K562 (cell line): ENCODE measurements around the gene GPER1. TPM values are rescaled to one million over a fixed set of nuclear protein-coding genes. Genes with fewer than 3 reads are reported as not detected.
A peak's percentile ranks its signal among the peaks of the same experiment; 100 is the strongest.

Source experiments
- ATAC-seq: fragments of 200-7000 bp; cut with Tn5 transposase; 3 replicates; pipeline ENCODE4 v1.9.1; 2020; ENCODE audit warnings: moderate library complexity
- BruUV-seq: library from RNA; stranded (reverse); fragments of 400-500 nt; replicated peaks from 2 replicates; lab custom pipeline; 2021; lab: Mats Ljungman, UMichigan
- CTCF ChIA-PET: fragments of 300-600 bp; formaldehyde crosslinking; extraction: SDS; loops from one replicate; lab custom pipeline; 2021; ENCODE audit warnings: low intra/inter-chr PET ratio; lab: Yijun Ruan, JAX
- POLR2A ChIA-PET: fragments of 300-600, 350-650 bp; sonication (Branson Sonifier 250); formaldehyde crosslinking; extraction: SDS; loops from one replicate; lab custom pipeline; 2021; ENCODE audit warnings: antibody characterized with exemption, inconsistent platforms; lab: Yijun Ruan, JAX
- DNase-seq, 4 experiments: peaks; one replicate each; pipeline versions ENCODE4 v3.0.0 to v3.0.0-alpha.2; 2011 to 2018; ENCODE audit warnings: low spot score in 3 of 4, mixed read lengths in 3 of 4; ENCODE audit errors: extremely low read depth in 1 of 4
- FAIRE-seq: peaks from 2 replicates; lab custom pipeline; 2011; peaks lifted over from hg19 to GRCh38; lab: Jason Lieb, UNC
- H2AFZ ChIP-seq: 2 replicates; pipeline ENCODE4 v1.6.0; 2011; ENCODE audit warnings: low read depth, low read length, control low read depth, inconsistent platforms
- H3K27ac ChIP-seq: fragments of 200-600 bp; 3 replicates; pipeline ENCODE4 v1.8.0; 2011; ENCODE audit warnings: low read depth, mild to moderate bottlenecking, control low read depth, inconsistent platforms, low read length, moderate library complexity, mixed read lengths; ENCODE audit errors: extremely low read depth
- H3K27me3 ChIP-seq, 2 experiments: fragments of 300-600 bp in 1 of 2; 2 replicates in 1 of 2; 3 replicates in 1 of 2; pipeline versions ENCODE4 v1.6.0 to v1.8.0; 2011; ENCODE audit warnings: inconsistent platforms in 2 of 2, low read length in 2 of 2, mild to moderate bottlenecking in 1 of 2, mixed read lengths in 1 of 2, moderate library complexity in 1 of 2; ENCODE audit not compliant: control insufficient read depth in 2 of 2, insufficient read depth in 2 of 2
- H3K36me3 ChIP-seq: fragments of 300-600 bp; 3 replicates; pipeline ENCODE4 v1.8.0; 2011; ENCODE audit warnings: mild to moderate bottlenecking, low read length, inconsistent platforms; ENCODE audit not compliant: control insufficient read depth, insufficient read depth
- H3K4me1 ChIP-seq, 2 experiments: fragments of 200-600 bp in 1 of 2; replicated peaks in 1 of 2; 2 replicates in 1 of 2; 3 replicates in 1 of 2; pipeline versions ENCODE4 v1.5.1 to v1.8.0; 2011; ENCODE audit warnings: inconsistent platforms in 2 of 2, low read length in 2 of 2, mild to moderate bottlenecking in 1 of 2, mixed read lengths in 1 of 2, moderate library complexity in 1 of 2; ENCODE audit not compliant: control insufficient read depth in 2 of 2, insufficient read depth in 2 of 2
- H3K4me2 ChIP-seq: 2 replicates; pipeline ENCODE4 v1.6.1; 2011; ENCODE audit warnings: low read length, control low read depth, inconsistent platforms, mixed read lengths; ENCODE audit not compliant: insufficient read depth
- H3K4me3 ChIP-seq: fragments of 200-600 bp; sonication (generic), shearing (Covaris generic); 2 replicates; pipeline ENCODE4 v1.5.1; 2016; ENCODE audit warnings: control low read depth, inconsistent platforms
- H3K79me2 ChIP-seq: fragments of 200-600 bp; 3 replicates; pipeline ENCODE4 v1.8.0; 2011; ENCODE audit warnings: low read length, inconsistent platforms; ENCODE audit not compliant: control insufficient read depth, insufficient read depth
- H3K9ac ChIP-seq, 2 experiments: 2 replicates each; pipeline versions ENCODE4 v1.6.0 to v1.6.1; 2011; ENCODE audit warnings: low read depth in 2 of 2, low read length in 2 of 2, control low read depth in 1 of 2, inconsistent platforms in 1 of 2, mild to moderate bottlenecking in 1 of 2, mixed read lengths in 1 of 2; ENCODE audit not compliant: insufficient read depth in 1 of 2
- H3K9me1 ChIP-seq: one replicate; pipeline ENCODE4 v1.6.0; 2011; ENCODE audit warnings: inconsistent platforms, mild to moderate bottlenecking, low read length, moderate library complexity; ENCODE audit not compliant: control insufficient read depth, insufficient read depth
- H3K9me3 ChIP-seq: replicated peaks from 2 replicates; pipeline ENCODE4 v1.5.1; 2011; ENCODE audit warnings: low read depth, low read length, inconsistent platforms; ENCODE audit not compliant: control insufficient read depth, insufficient read depth
- H4K20me1 ChIP-seq: replicated peaks from 2 replicates; pipeline ENCODE4 v1.6.1; 2011; ENCODE audit warnings: low read length, inconsistent platforms, mixed read lengths; ENCODE audit not compliant: control insufficient read depth, insufficient read depth
- HDAC6 ChIP-seq: IDR thresholded peaks from 2 replicates; pipeline ENCODE4 v1.6.1; 2012; ENCODE audit warnings: low read depth, mild to moderate bottlenecking, control low read depth, inconsistent platforms, low read length, moderate library complexity
- NRF1 ChIP-seq, 2 experiments: fragments of 450-650 bp; IDR thresholded peaks in 1 of 2; conservative IDR thresholded peaks in 1 of 2; 2 replicates each; pipeline ENCODE4 v1.6.1; 2014; ENCODE audit warnings: mild to moderate bottlenecking in 2 of 2
- NUFIP1 ChIP-seq: fragments of 450-650 bp; IDR thresholded peaks from 2 replicates; pipeline ENCODE4 v1.6.1; 2018; ENCODE audit not compliant: partially characterized antibody
- SFPQ ChIP-seq: fragments of 200-400 bp; formaldehyde crosslinking; IDR thresholded peaks from 2 replicates; pipeline ENCODE4 v1.6.1; 2017; ENCODE audit warnings: mild to moderate bottlenecking, low read depth, low read length, moderate library complexity
- SIN3A ChIP-seq, 2 experiments: fragments of 150-350 bp in 1 of 2; IDR thresholded peaks; 2 replicates each; pipeline ENCODE4 v1.6.1; 2011 to 2016; ENCODE audit warnings: borderline replicate concordance in 2 of 2, low read depth in 2 of 2, low read length in 2 of 2, mild to moderate bottlenecking in 2 of 2, moderate library complexity in 2 of 2; ENCODE audit not compliant: control insufficient read depth in 1 of 2
- SMARCA5 ChIP-seq: fragments of 450-650 bp; IDR thresholded peaks from 2 replicates; pipeline ENCODE4 v1.6.1; 2016
- XRCC5 ChIP-seq: fragments of 200-400 bp; formaldehyde crosslinking; IDR thresholded peaks from 2 replicates; pipeline ENCODE4 v1.6.1; 2017; ENCODE audit warnings: low read depth, mild to moderate bottlenecking, low read length
- ZBTB11 ChIP-seq, 3 experiments: fragments of 200-800 bp in 1 of 3; fragments of 250-450 bp in 1 of 3; fragments of 450-650 bp in 1 of 3; sonication (Bioruptor Pico) in 1 of 3; sonication (Bioruptor generic) in 1 of 3; formaldehyde crosslinking in 1 of 3; IDR thresholded peaks; 2 replicates each; pipeline versions ENCODE4 v1.6.1 to v1.8.0; 2016 to 2022; ENCODE audit warnings: mild to moderate bottlenecking in 2 of 3, missing genetic modification characterization in 2 of 3, missing compliant biosample characterization in 1 of 3, moderate library complexity in 1 of 3
- ZMIZ1 ChIP-seq, 2 experiments: fragments of 150-350 bp in 1 of 2; IDR thresholded peaks; 2 replicates each; pipeline ENCODE4 v1.6.1; 2012 to 2016; ENCODE audit warnings: low read depth in 2 of 2, low read length in 2 of 2, mild to moderate bottlenecking in 1 of 2, moderate library complexity in 1 of 2
- ZZZ3 ChIP-seq: fragments of 450-650 bp; IDR thresholded peaks from 2 replicates; pipeline ENCODE4 v1.6.1; 2016; ENCODE audit warnings: antibody characterized with exemption, mild to moderate bottlenecking, moderate library complexity
- WGBS: fragments of 100-300 bp; shearing (Covaris generic); methylation state at CpG from one replicate; pipeline ENCODE4 v1.1.6; 2016; ENCODE audit warnings: low coverage, mixed read lengths; ENCODE audit not compliant: insufficient coverage; ENCODE audit errors: missing lambda C conversion rate; 5-methylcytosine and 5-hydroxymethylcytosine counted together
- in situ Hi-C: fragments of 300-500 bp; cut with MboI; formaldehyde crosslinking; loops from 4 replicates; pipeline ENCODE4 v1.15.0; 2018; ENCODE audit warnings: inconsistent platforms, mixed read lengths
- intact Hi-C: fragments of 100-400 bp; cut with micrococcal nuclease; formaldehyde crosslinking; loops from 2 replicates; pipeline ENCODE4 v1.14.2; 2022
- polyA plus RNA-seq, 8 experiments: library from polyadenylated mRNA; depleted of rRNA in 4 of 8; stranded (reverse) in 5 of 8; unstranded in 3 of 8; fragments of >200 nt; fragmentation: Nextera tagmentation in 2 of 8; fragmentation: Illumina TruSeq in 1 of 8; extraction: Ambion mirVana in 2 of 8; extraction: Trizol in 1 of 8; gene quantifications; 2 replicates each; pipeline versions ENCODE4 v1.2.1 to v1.2.3, GENCODE V29; 2011 to 2014; ENCODE audit warnings: inconsistent platforms in 1 of 8, missing spikeins in 1 of 8
- total RNA-seq, 7 experiments: library from RNA; depleted of rRNA in 6 of 7; stranded (reverse); fragments of >200 nt in 6 of 7; fragmentation: Illumina TruSeq in 2 of 7; extraction: Trizol in 2 of 7; gene quantifications; 2 replicates each; pipeline versions ENCODE4 v1.2.1 to v1.2.3, GENCODE V29; 2011 to 2021; ENCODE audit warnings: low replicate concordance in 1 of 7

GPER1 gene
- total and polyA plus RNA-seq, 9 of the 15 experiments (the other 6 are each of a cell fraction or from before 2014, with no cell fraction given), result 0.04 to 0.09 (median 0.08) TPM; not detected in 6

GRCh38 chr7:1112625-1113547 lies 25.0 kb downstream of the GPER1 start:
- no peak overlapping the region for H3K27ac ChIP-seq
- H3K4me1 ChIP-seq, result peaks cover 0 to 32% of the 10 kb centered on the region in 2 experiments; a peak in 2 of 5 replicates
- no TSS peak for BruUV-seq
- 92% methylated on average over 33 of the region's 43 CpGs for WGBS
- FAIRE-seq, result no peak
- H3K4me3 ChIP-seq, result no peak overlapping the region
- ATAC-seq, result no peak
- peaks cover 6% of the 10 kb centered on the region for H3K79me2 ChIP-seq
- peaks cover 2% of the 10 kb centered on the region for H3K9me3 ChIP-seq
- peak overlapping the region in 1 of 2 experiments; percentile 58; a peak in 1 of 4 replicates for H3K9ac ChIP-seq
- no peak overlapping the region for H3K4me2 ChIP-seq
- no peak for DNase-seq
- no peaks in the 10 kb centered on the region for H3K27me3 ChIP-seq
- CTCF ChIA-PET, result no interaction called here
- in situ Hi-C loops, result no loop called here
- no peaks in the 10 kb centered on the region for H3K9me1 ChIP-seq
- H2AFZ ChIP-seq, result no peak overlapping the region
- no peaks in the 10 kb centered on the region for H3K36me3 ChIP-seq
- H4K20me1 ChIP-seq, result no peaks in the 10 kb centered on the region
- intact Hi-C loops, result no loop called here
- POLR2A ChIA-PET, result interaction anchor here (0.6 to 1.0 kb wide), 2 partner anchors 8 to 840 kb away, joined by 3 read pairs; no protein-coding TSS in a partner anchor
- TF ChIP-seq NUFIP1 (no peak), XRCC5 (no peak), SMARCA5 (no peak), NRF1 (conservative IDR thresholded peaks at IDR 0.05 in 1 of 2, IDR thresholded peaks at IDR 0.05 in 1 of 2) (no peak), HDAC6 (no peak), ZZZ3 (no peak), SFPQ (no peak), ZBTB11 (CRISPR knock-in tag; IDR thresholded peaks at IDR 0.05) (no peak), ZMIZ1 (IDR thresholded peaks at IDR 0.05; ENCODE audit: low read depth in 2 of 2, low read length in 2 of 2) (no peak), SIN3A (IDR thresholded peaks at IDR 0.05; ENCODE audit: borderline replicate concordance in 2 of 2, control insufficient read depth in 1 of 2, low read depth in 2 of 2, low read length in 2 of 2) (no peak)
